K562 (cell line): ENCODE data around the gene FOXA3. TPM values are rescaled to one million over a fixed set of nuclear protein-coding genes. Genes with fewer than 3 reads are reported as not detected.

Source experiments
- CBFB ChIP-seq: sonication (generic); formaldehyde crosslinking; IDR thresholded peaks from 2 replicates; pipeline ENCODE4 v1.4.0; 2020; ENCODE audit warnings: mild to moderate bottlenecking, missing genetic modification reagents
- CBX8 ChIP-seq: fragments of 200-600 bp; sonication (generic); IDR thresholded peaks from 2 replicates; pipeline ENCODE4 v1.6.1; 2012; ENCODE audit warnings: borderline replicate concordance, mixed run types, low read depth, mild to moderate bottlenecking, moderate library complexity, mixed read lengths, low read length, control low read depth, inconsistent platforms; ENCODE audit not compliant: poor library complexity, severe bottlenecking; ENCODE audit errors: extremely low read depth
- CCAR2 ChIP-seq: fragments of 200-400 bp; formaldehyde crosslinking; IDR thresholded peaks from 2 replicates; pipeline ENCODE4 v1.6.1; 2017; ENCODE audit warnings: mild to moderate bottlenecking, low read depth, low read length
- HMGN3 ChIP-seq: IDR thresholded peaks from 2 replicates; pipeline ENCODE4 v1.6.1; 2011; ENCODE audit warnings: borderline replicate concordance, low read depth, mild to moderate bottlenecking, mixed read lengths, low read length; ENCODE audit not compliant: insufficient read length; ENCODE audit errors: extremely low read depth
- KLF10 ChIP-seq: fragments of 250-450 bp; sonication (Bioruptor Pico); IDR thresholded peaks from 2 replicates; pipeline ENCODE4 v1.6.1; 2021; ENCODE audit warnings: matching md5 sums
- MBD1 ChIP-seq: fragments of 250-450 bp; sonication (Bioruptor Pico); IDR thresholded peaks from 2 replicates; pipeline ENCODE4 v1.8.0; 2022; ENCODE audit warnings: inconsistent platforms
- NRF1 ChIP-seq, 2 experiments: fragments of 450-650 bp; IDR thresholded peaks in 1 of 2; conservative IDR thresholded peaks in 1 of 2; 2 replicates each; pipeline ENCODE4 v1.6.1; 2014; ENCODE audit warnings: mild to moderate bottlenecking in 2 of 2
- PCBP2 ChIP-seq: fragments of 200-400 bp; formaldehyde crosslinking; IDR thresholded peaks from 2 replicates; pipeline ENCODE4 v1.6.1; 2018; ENCODE audit warnings: low read length, low read depth, mild to moderate bottlenecking, moderate library complexity; ENCODE audit not compliant: poor library complexity, severe bottlenecking
- PHTF2 ChIP-seq: fragments of 250-450 bp; sonication (Bioruptor Pico); IDR thresholded peaks from 2 replicates; pipeline ENCODE4 v1.5.0; 2021; ENCODE audit warnings: mild to moderate bottlenecking
- RNF2 ChIP-seq: sonication (generic); IDR thresholded peaks from 2 replicates; pipeline ENCODE4 v1.6.1; 2016
- SIRT6 ChIP-seq: IDR thresholded peaks from one replicate; pipeline ENCODE4 v1.6.1; 2012; ENCODE audit warnings: low read depth, mild to moderate bottlenecking, control low read depth, inconsistent platforms, low read length, moderate library complexity
- SP2 ChIP-seq: IDR thresholded peaks from 2 replicates; pipeline ENCODE4 v1.6.1; 2011; ENCODE audit warnings: mild to moderate bottlenecking, low read depth, low read length, moderate library complexity; ENCODE audit not compliant: poor library complexity, severe bottlenecking; ENCODE audit errors: extremely low read depth
- ZNF140 ChIP-seq: fragments of 250-450 bp; sonication (Bioruptor Pico); IDR thresholded peaks from 2 replicates; pipeline ENCODE4 v1.8.0; 2021; ENCODE audit warnings: moderate library complexity, mild to moderate bottlenecking, inconsistent platforms
- ZNF174 ChIP-seq: fragments of 250-450 bp; sonication (Bioruptor Pico); IDR thresholded peaks from 2 replicates; pipeline ENCODE4 v1.4.0; 2020; ENCODE audit warnings: mild to moderate bottlenecking
- ZNF197 ChIP-seq: fragments of 200-800 bp; sonication (Bioruptor generic); IDR thresholded peaks from 2 replicates; pipeline ENCODE4 v1.6.1; 2016; ENCODE audit warnings: low read depth, missing genetic modification characterization, missing compliant biosample characterization
- ZNF23 ChIP-seq: fragments of 250-450 bp; sonication (Bioruptor Pico); IDR thresholded peaks from 2 replicates; pipeline ENCODE4 v1.4.0; 2020; ENCODE audit warnings: mild to moderate bottlenecking
- ZNF512 ChIP-seq: IDR thresholded peaks from 2 replicates; pipeline ENCODE4 v1.6.1; 2016; ENCODE audit warnings: missing genetic modification characterization, missing compliant biosample characterization
- ZNF707 ChIP-seq: fragments of 250-450 bp; sonication (Bioruptor Pico); conservative IDR thresholded peaks from 2 replicates; pipeline ENCODE4 v1.8.0; 2022; ENCODE audit warnings: inconsistent platforms, mild to moderate bottlenecking, moderate library complexity
- ZNF76 ChIP-seq: fragments of 250-450 bp; sonication (Bioruptor Pico); IDR thresholded peaks from 2 replicates; pipeline ENCODE4 v1.4.0; 2020; ENCODE audit warnings: mild to moderate bottlenecking, moderate library complexity, borderline replicate concordance
- polyA plus RNA-seq, 8 experiments: library from polyadenylated mRNA; depleted of rRNA in 4 of 8; stranded (reverse) in 5 of 8; unstranded in 3 of 8; fragments of >200 nt; fragmentation: Nextera tagmentation in 2 of 8; fragmentation: Illumina TruSeq in 1 of 8; extraction: Ambion mirVana in 2 of 8; extraction: Trizol in 1 of 8; gene quantifications; 2 replicates each; pipeline versions ENCODE4 v1.2.1 to v1.2.3, GENCODE V29; 2011 to 2014; ENCODE audit warnings: inconsistent platforms in 1 of 8, missing spikeins in 1 of 8
- total RNA-seq, 7 experiments: library from RNA; depleted of rRNA in 6 of 7; stranded (reverse); fragments of >200 nt in 6 of 7; fragmentation: Illumina TruSeq in 2 of 7; extraction: Trizol in 2 of 7; gene quantifications; 2 replicates each; pipeline versions ENCODE4 v1.2.1 to v1.2.3, GENCODE V29; 2011 to 2021; ENCODE audit warnings: low replicate concordance in 1 of 7
- TF ChIP-seq, protein P1 (sequence below): fragments of 250-450 bp; sonication (Bioruptor Pico); IDR thresholded peaks from 2 replicates; pipeline ENCODE4 v1.4.0; 2020; ENCODE audit warnings: mild to moderate bottlenecking
- TF ChIP-seq, protein P2 (sequence below): sonication (generic); formaldehyde crosslinking; IDR thresholded peaks from 2 replicates; pipeline ENCODE4 v1.8.1; 2023; ENCODE audit warnings: mild to moderate bottlenecking, missing genetic modification reagents

The FOXA3 gene
- total and polyA plus RNA-seq, 9 of the 15 experiments (the other 6 are each of a cell fraction or from before 2014, with no cell fraction given): 1.3 to 15.5 (median 4.7) TPM

DNA sequence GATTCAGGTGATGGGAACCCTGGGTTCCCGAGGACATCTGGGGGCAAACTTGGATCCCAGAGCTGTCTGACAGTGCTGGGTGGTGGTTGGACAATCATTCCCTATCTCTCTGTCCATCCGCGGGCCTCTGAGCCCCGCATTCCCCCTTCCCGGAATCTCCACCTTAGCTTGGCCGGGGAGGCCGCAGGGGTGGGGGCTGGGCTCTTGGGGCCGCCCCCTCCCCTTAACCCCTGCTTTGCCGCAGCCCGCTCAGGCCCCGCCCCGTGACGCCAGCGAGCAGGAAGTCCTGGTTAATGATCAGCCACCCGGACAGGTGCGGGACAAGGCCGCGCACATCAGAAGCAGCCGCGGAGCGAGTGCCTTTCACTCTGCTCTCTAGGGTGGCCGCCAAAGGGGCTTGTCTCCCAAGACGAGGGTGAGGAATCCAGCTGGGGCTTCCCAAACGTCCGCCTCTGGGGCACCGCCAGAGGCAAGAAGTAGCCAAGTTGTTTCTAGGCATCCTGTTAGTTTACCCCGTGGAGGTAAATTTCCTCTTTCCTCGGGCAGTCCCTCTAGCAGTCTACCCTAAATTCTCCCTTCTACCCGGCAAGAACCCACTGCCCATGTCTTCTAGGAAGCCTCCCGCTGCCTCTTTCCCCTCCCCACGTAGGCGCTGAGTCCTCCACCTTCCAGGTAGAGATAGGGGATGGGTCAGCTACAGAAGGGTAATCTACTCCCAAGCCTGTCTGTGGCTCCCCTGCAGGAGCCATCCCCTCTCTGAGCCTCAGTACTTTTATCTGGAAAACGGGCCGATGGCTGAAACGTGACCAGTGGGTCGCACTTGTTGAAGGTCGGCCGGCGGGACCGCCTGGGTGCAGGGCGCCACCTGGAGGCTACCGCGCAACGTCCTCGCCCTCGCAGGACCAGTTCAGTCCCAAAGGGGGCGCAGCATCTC lies 18.8 kb downstream of the FOXA3 start (continued):
- TF ChIP-seq CCAR2 (no peak), RNF2 (no peak), CBX8 (no peak), CBFB (CRISPR knock-in tag) (peak; percentile 80; the same call in 1 of the 2 replicates), SIRT6 (no peak), ZNF76 (CRISPR knock-in tag) (no peak), ZNF512 (tag) (no peak), KLF10 (CRISPR knock-in tag) (no peak), ZNF197 (CRISPR knock-in tag) (no peak), PCBP2 (no peak), ZNF140 (CRISPR knock-in tag) (no peak), MBD1 (CRISPR knock-in tag) (no peak), ZNF707 (no peak), ZNF174 (CRISPR knock-in tag) (no peak), NRF1 (conservative IDR thresholded peaks at IDR 0.05 in 1 of 2, IDR thresholded peaks at IDR 0.05 in 1 of 2) (peak; percentile 40 to 47; a peak in 3 of 4 replicates), PHTF2 (CRISPR knock-in tag) (no peak), SP2 (no peak), HMGN3 (peak; percentile 51), ZNF23 (CRISPR knock-in tag) (no peak)
- TF ChIP-seq, protein P1, sequence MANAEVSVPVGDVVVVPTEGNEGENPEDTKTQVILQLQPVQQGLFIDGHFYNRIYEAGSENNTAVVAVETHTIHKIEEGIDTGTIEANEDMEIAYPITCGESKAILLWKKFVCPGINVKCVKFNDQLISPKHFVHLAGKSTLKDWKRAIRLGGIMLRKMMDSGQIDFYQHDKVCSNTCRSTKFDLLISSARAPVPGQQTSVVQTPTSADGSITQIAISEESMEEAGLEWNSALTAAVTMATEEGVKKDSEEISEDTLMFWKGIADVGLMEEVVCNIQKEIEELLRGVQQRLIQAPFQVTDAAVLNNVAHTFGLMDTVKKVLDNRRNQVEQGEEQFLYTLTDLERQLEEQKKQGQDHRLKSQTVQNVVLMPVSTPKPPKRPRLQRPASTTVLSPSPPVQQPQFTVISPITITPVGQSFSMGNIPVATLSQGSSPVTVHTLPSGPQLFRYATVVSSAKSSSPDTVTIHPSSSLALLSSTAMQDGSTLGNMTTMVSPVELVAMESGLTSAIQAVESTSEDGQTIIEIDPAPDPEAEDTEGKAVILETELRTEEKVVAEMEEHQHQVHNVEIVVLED (CRISPR knock-in tag): 0 out of 2 replicates have a peak, but pooled peaks have one; percentile 15
- TF ChIP-seq, protein P2, sequence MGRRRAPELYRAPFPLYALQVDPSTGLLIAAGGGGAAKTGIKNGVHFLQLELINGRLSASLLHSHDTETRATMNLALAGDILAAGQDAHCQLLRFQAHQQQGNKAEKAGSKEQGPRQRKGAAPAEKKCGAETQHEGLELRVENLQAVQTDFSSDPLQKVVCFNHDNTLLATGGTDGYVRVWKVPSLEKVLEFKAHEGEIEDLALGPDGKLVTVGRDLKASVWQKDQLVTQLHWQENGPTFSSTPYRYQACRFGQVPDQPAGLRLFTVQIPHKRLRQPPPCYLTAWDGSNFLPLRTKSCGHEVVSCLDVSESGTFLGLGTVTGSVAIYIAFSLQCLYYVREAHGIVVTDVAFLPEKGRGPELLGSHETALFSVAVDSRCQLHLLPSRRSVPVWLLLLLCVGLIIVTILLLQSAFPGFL (CRISPR knock-in tag): no peak
